Measurements from ENCODE around the gene AK5.
A peak's percentile ranks its signal among the peaks of the same experiment; 100 is the strongest.

AK5 gene

GRCh38 chr1:77489910-77490309 is 208.1 kb downstream of the AK5 start:
- no peak for TF ChIP-seq CTCF (IDR thresholded peaks at IDR 0.05; ENCODE audit: control insufficient read depth, extremely low read depth, insufficient read depth)
- no peak overlapping the region for H3K4me3 ChIP-seq (ENCODE audit: low read depth, low read length)
- DNase-seq (ENCODE audit: low read depth): no peak

GRCh38 chr1:77494026-77494425 is 212.2 kb downstream of the AK5 start:
- no peak overlapping the region for H3K4me3 ChIP-seq (ENCODE audit: low read depth, low read length)
- no peak for TF ChIP-seq CTCF (IDR thresholded peaks at IDR 0.05; ENCODE audit: control insufficient read depth, extremely low read depth, insufficient read depth)
- DNase-seq (ENCODE audit: low read depth): no peak

- no peak for DNase-seq (ENCODE audit: low read depth)
- H3K4me3 ChIP-seq (ENCODE audit: low read depth, low read length): no peak overlapping the region
- TF ChIP-seq CTCF (IDR thresholded peaks at IDR 0.05; ENCODE audit: control insufficient read depth, extremely low read depth, insufficient read depth): no peak
Measured at GRCh38 chr1:77498918-77499317, 217.1 kb downstream of the AK5 start.

- no peak overlapping the region for H3K4me3 ChIP-seq (ENCODE audit: low read depth, low read length)
- TF ChIP-seq CTCF (IDR thresholded peaks at IDR 0.05; ENCODE audit: control insufficient read depth, extremely low read depth, insufficient read depth): no peak
- no peak for DNase-seq (ENCODE audit: low read depth)
Measured at GRCh38 chr1:77499466-77499865, 217.6 kb downstream of the AK5 start.

GRCh38 chr1:77504986-77505385 is 223.2 kb downstream of the AK5 start:
- no peak for TF ChIP-seq CTCF (IDR thresholded peaks at IDR 0.05; ENCODE audit: control insufficient read depth, extremely low read depth, insufficient read depth)
- no peak for DNase-seq (ENCODE audit: low read depth)
- H3K4me3 ChIP-seq (ENCODE audit: low read depth, low read length): no peak overlapping the region

GRCh38 chr1:77506771-77507170 is 225.0 kb downstream of the AK5 start:
- no peak for DNase-seq (ENCODE audit: low read depth)
- H3K4me3 ChIP-seq (ENCODE audit: low read depth, low read length): no peak overlapping the region
- TF ChIP-seq CTCF (IDR thresholded peaks at IDR 0.05; ENCODE audit: control insufficient read depth, extremely low read depth, insufficient read depth): no peak

- H3K4me3 ChIP-seq (ENCODE audit: low read depth, low read length): no peak overlapping the region
- TF ChIP-seq CTCF (IDR thresholded peaks at IDR 0.05; ENCODE audit: control insufficient read depth, extremely low read depth, insufficient read depth): no peak
- DNase-seq (ENCODE audit: low read depth): peak; percentile 94
Measured at GRCh38 chr1:77509051-77509492, 227.3 kb downstream of the AK5 start.

All from LNCaP clone FGC (cell line).